CD14-positive monocyte (primary cell): ENCODE data around the gene FAM135A. TPM values are rescaled to one million over a fixed set of nuclear protein-coding genes. Genes with fewer than 3 reads are reported as not detected.
"Not testable (repeated sequence)": the region's sequence is repeated elsewhere in the genome, so short reads cannot be mapped to it uniquely, and the experiment has no call there.

Source experiments
- DNase-seq, 3 donors: peaks; one replicate each; pipeline ENCODE4 v3.0.0-alpha.2; 2011 to 2022
- H2AFZ ChIP-seq: 2 replicates; pipeline ENCODE4 v1.6.0; 2012; ENCODE audit warnings: mild to moderate bottlenecking, low read depth, low read length, inconsistent platforms; ENCODE audit not compliant: insufficient read depth, poor library complexity, severe bottlenecking
- H3K27ac ChIP-seq, 2 donors: 1 replicate in 1 of 2; 2 replicates in 1 of 2; pipeline ENCODE4 v1.5.1; 2012 to 2013; ENCODE audit warnings: low read length in 2 of 2, control low read depth in 1 of 2, inconsistent platforms in 1 of 2, low read depth in 1 of 2, mild to moderate bottlenecking in 1 of 2
- H3K27me3 ChIP-seq, 2 donors: one replicate each; pipeline versions ENCODE4 v1.6.0 to v1.6.1; 2011 to 2013; ENCODE audit warnings: low read length in 2 of 2; ENCODE audit not compliant: control insufficient read depth in 2 of 2, insufficient read depth in 2 of 2
- H3K36me3 ChIP-seq, 2 donors: replicated peaks in 1 of 2; 1 replicate in 1 of 2; 2 replicates in 1 of 2; pipeline versions ENCODE4 v1.5.1 to v1.6.1; 2012 to 2013; ENCODE audit warnings: low read length in 2 of 2, control low read depth in 1 of 2, inconsistent platforms in 1 of 2, mild to moderate bottlenecking in 1 of 2; ENCODE audit not compliant: insufficient read depth in 2 of 2, control insufficient read depth in 1 of 2
- H3K4me1 ChIP-seq, 2 donors: 1 replicate in 1 of 2; 2 replicates in 1 of 2; pipeline versions ENCODE4 v1.5.1 to v1.6.1; 2012 to 2013; ENCODE audit warnings: low read length in 2 of 2, control low read depth in 1 of 2, inconsistent platforms in 1 of 2, mild to moderate bottlenecking in 1 of 2, moderate library complexity in 1 of 2; ENCODE audit not compliant: insufficient read depth in 2 of 2, control insufficient read depth in 1 of 2
- H3K4me2 ChIP-seq: replicated peaks from 2 replicates; pipeline ENCODE3; 2012; ENCODE audit warnings: low read length, moderate library complexity, mild to moderate bottlenecking; ENCODE audit not compliant: poor library complexity, severe bottlenecking; ENCODE audit errors: extremely low read depth
- H3K4me3 ChIP-seq, 3 experiments: fragments of 200-600 bp in 1 of 3; sonication (generic) in 1 of 3; replicated peaks in 1 of 3; 1 replicate in 2 of 3; 2 replicates in 1 of 3; pipeline ENCODE4 v1.5.1; 2011 to 2013; ENCODE audit warnings: low read length in 3 of 3, mild to moderate bottlenecking in 3 of 3, control low read depth in 2 of 3, low read depth in 2 of 3, inconsistent platforms in 1 of 3, moderate library complexity in 1 of 3
- H3K79me2 ChIP-seq: 2 replicates; pipeline ENCODE4 v1.6.0; 2012; ENCODE audit warnings: mild to moderate bottlenecking, control low read depth, inconsistent platforms, low read length, moderate library complexity; ENCODE audit not compliant: insufficient read depth
- H3K9ac ChIP-seq: 2 replicates; pipeline ENCODE4 v1.6.0; 2017; ENCODE audit warnings: low read length, mild to moderate bottlenecking; ENCODE audit not compliant: insufficient read depth, poor library complexity, severe bottlenecking
- H3K9me3 ChIP-seq, 2 donors: replicated peaks in 1 of 2; 1 replicate in 1 of 2; 2 replicates in 1 of 2; pipeline versions ENCODE4 v1.5.1 to v1.6.1; 2012 to 2013; ENCODE audit warnings: low read length in 2 of 2, control low read depth in 1 of 2; ENCODE audit not compliant: control insufficient read depth in 1 of 2, insufficient read depth in 1 of 2
- H4K20me1 ChIP-seq: 2 replicates; pipeline ENCODE4 v1.6.0; 2012; ENCODE audit warnings: mild to moderate bottlenecking, low read length, control low read depth, moderate library complexity; ENCODE audit not compliant: insufficient read depth
- H3K27ac Mint-ChIP-seq, 7 donors: one replicate each; pipeline ENCODE4 v1.8.0; 2020; ENCODE audit warnings: mild to moderate bottlenecking in 7 of 7, mixed read lengths in 7 of 7, moderate library complexity in 6 of 7, inconsistent platforms in 2 of 7
- H3K27me3 Mint-ChIP-seq, 3 donors: one replicate each; pipeline ENCODE4 v1.8.0; 2021 to 2022; ENCODE audit warnings: low read depth in 3 of 3, mild to moderate bottlenecking in 3 of 3, mixed read lengths in 3 of 3, moderate library complexity in 3 of 3, inconsistent platforms in 1 of 3
- H3K36me3 Mint-ChIP-seq, 2 donors: one replicate each; pipeline ENCODE4 v1.8.0; 2020; ENCODE audit warnings: mixed read lengths in 2 of 2, inconsistent platforms in 1 of 2, mild to moderate bottlenecking in 1 of 2
- H3K4me1 Mint-ChIP-seq: one replicate; pipeline ENCODE4 v1.8.0; 2020; ENCODE audit warnings: mild to moderate bottlenecking, mixed read lengths
- H3K4me3 Mint-ChIP-seq, 2 donors: one replicate each; pipeline ENCODE4 v1.8.0; 2020; ENCODE audit warnings: mild to moderate bottlenecking in 2 of 2, mixed read lengths in 2 of 2, moderate library complexity in 1 of 2
- H3K9me3 Mint-ChIP-seq, 7 donors: one replicate each; pipeline ENCODE4 v1.8.0; 2020 to 2022; ENCODE audit warnings: mixed read lengths in 7 of 7, mild to moderate bottlenecking in 6 of 7, moderate library complexity in 6 of 7, inconsistent platforms in 2 of 7
- CTCF ChIP-seq: fragments of 200-600 bp; IDR thresholded peaks from one replicate; pipeline ENCODE4 v1.8.0; 2022; ENCODE audit warnings: antibody characterized with exemption, mild to moderate bottlenecking
- WGBS: methylation state at CpG from one replicate; pipeline ENCODE4 v1.1.5; 2013; ENCODE audit warnings: missing lambda C conversion rate; ENCODE audit not compliant: insufficient coverage; 5-methylcytosine and 5-hydroxymethylcytosine counted together
- intact Hi-C, 2 donors: fragments of 100-400 bp; cut with micrococcal nuclease; formaldehyde crosslinking; loops; one replicate each; pipeline versions ENCODE4 v1.15.0 to v1.15.1; 2023
- polyA plus RNA-seq, 3 donors: library from polyadenylated mRNA; depleted of rRNA in 1 of 3; unstranded in 2 of 3; stranded (reverse) in 1 of 3; fragments of 300-500 nt in 2 of 3; fragments of >200 nt in 1 of 3; fragmentation: Illumina TruSeq in 2 of 3; gene quantifications; 1 replicate in 2 of 3; 2 replicates in 1 of 3; pipeline ENCODE4 v1.2.3, GENCODE V29; 2012 to 2021

The FAM135A gene
- polyA plus RNA-seq, 3 donors = 4.1 to 10.3 (median 5.4) TPM

DNA sequence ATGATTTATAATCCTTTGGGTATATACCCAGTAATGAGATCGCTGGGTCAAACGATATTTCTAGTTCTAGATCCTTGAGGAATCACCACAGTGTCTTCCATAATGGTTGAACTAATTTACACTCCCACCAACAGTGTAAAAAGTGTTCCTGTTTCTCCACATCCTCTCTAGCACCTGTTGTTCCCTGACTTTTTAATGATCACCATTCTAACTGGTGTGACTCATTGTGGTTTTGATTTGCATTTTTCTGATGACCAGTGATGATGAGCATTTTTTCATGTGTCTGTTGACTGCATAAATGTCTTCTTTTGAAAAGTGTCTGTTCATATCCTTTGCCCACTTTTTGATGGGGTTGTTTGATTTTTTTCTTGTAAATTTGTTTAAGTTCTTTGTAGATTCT lies 40.6 kb downstream of the FAM135A start:
- intact Hi-C loops, DNase-seq, H3K4me1 Mint-ChIP-seq, H3K27ac ChIP-seq, H3K9me3 Mint-ChIP-seq, H3K4me2 ChIP-seq, H3K4me3 ChIP-seq, H4K20me1 ChIP-seq, H3K4me1 ChIP-seq, H2AFZ ChIP-seq, H3K9ac ChIP-seq, H3K4me3 Mint-ChIP-seq, H3K27me3 ChIP-seq, H3K27me3 Mint-ChIP-seq, H3K9me3 ChIP-seq, H3K79me2 ChIP-seq: not testable (repeated sequence)
- Mint-ChIP-seq H3K36me3 (peaks cover 28 to 37% of the 10 kb centered on the region in 2 donors), H3K27ac (peak overlapping the region in 1 of 7 donors; percentile 42)
- peaks cover 11 to 21% of the 10 kb centered on the region in 2 donors for H3K36me3 ChIP-seq
- no CpG with 5 or more reads among the region's 2 CpGs for WGBS

- no peak for DNase-seq
- no peak for TF ChIP-seq CTCF
- Histone ChIP-seq H3K9ac (no peak overlapping the region), H2AFZ (no peak overlapping the region), H3K79me2 (no peaks in the 10 kb centered on the region), H3K27ac (no peak overlapping the region), H4K20me1 (no peaks in the 10 kb centered on the region), H3K27me3 (no peaks in the 10 kb centered on the region), H3K9me3 (no peaks in the 10 kb centered on the region), H3K4me2 (no peak overlapping the region), H3K4me3 (no peak overlapping the region), H3K36me3 (peaks cover 15 to 40% of the 10 kb centered on the region in 2 donors), H3K4me1 (no peaks in the 10 kb centered on the region)
- H3K27ac Mint-ChIP-seq = peak overlapping the region in 1 of 7 donors; percentile 14
- no peak overlapping the region for H3K4me3 Mint-ChIP-seq
- intact Hi-C loops = no loop called here
- H3K4me1 Mint-ChIP-seq = peaks cover 2% of the 10 kb centered on the region
- peaks cover 37 to 45% of the 10 kb centered on the region in 2 donors for H3K36me3 Mint-ChIP-seq
- 100% methylated on average over 1 of the region's 1 CpG for WGBS
- peaks cover 0 to 6% (median 0%) of the 10 kb centered on the region in 7 donors for H3K9me3 Mint-ChIP-seq
- H3K27me3 Mint-ChIP-seq = no peaks in the 10 kb centered on the region
Measured at GRCh38 chr6:70456735-70457134, 43.4 kb downstream of the FAM135A start.
